Activated T-helper 2 cell treated with anti-CD3 and anti-CD28 coated beads, Interferon-gamma antibody, Interleukin-2, Interleukin-4, amounts not matched to agents 10 μg/mL and 5 μg/mL and 100 μg/mL, durations not matched to agents 14 hours and 24 hours and 36 hours (primary cell): ENCODE data around the gene FOXN1. TPM values are rescaled to one million over a fixed set of nuclear protein-coding genes. Genes with fewer than 3 reads are reported as not detected.
A peak's percentile ranks its signal among the peaks of the same experiment; 100 is the strongest.

Experiments used
- DNase-seq: peaks from one replicate; pipeline ENCODE4 v3.0.0; 2021; ENCODE audit warnings: low spot score
- H3K27ac Mint-ChIP-seq: one replicate; pipeline ENCODE4 v1.8.0; 2021; ENCODE audit warnings: mixed read lengths
- H3K27me3 Mint-ChIP-seq: one replicate; pipeline ENCODE4 v1.8.0; 2021; ENCODE audit warnings: low read depth, mixed read lengths
- H3K36me3 Mint-ChIP-seq: one replicate; pipeline ENCODE4 v1.8.0; 2021; ENCODE audit warnings: low read depth, mixed read lengths
- H3K4me1 Mint-ChIP-seq: one replicate; pipeline ENCODE4 v1.8.0; 2021; ENCODE audit warnings: low read depth, mixed read lengths
- H3K4me3 Mint-ChIP-seq: one replicate; pipeline ENCODE4 v1.8.0; 2021; ENCODE audit warnings: low read depth, mild to moderate bottlenecking, moderate library complexity, mixed read lengths
- H3K9me3 Mint-ChIP-seq: one replicate; pipeline ENCODE4 v1.8.0; 2021; ENCODE audit warnings: mixed read lengths
- intact Hi-C: fragments of 100-400 bp; cut with micrococcal nuclease; formaldehyde crosslinking; loops from one replicate; pipeline ENCODE4 v1.15.1; 2023
- total RNA-seq: library from RNA; stranded (reverse); gene quantifications from 2 replicates; pipeline ENCODE4 v1.2.3, GENCODE V29; 2022

The FOXN1 gene
- total RNA-seq, 1 donor from 2014 or later, result not detected

DNA sequence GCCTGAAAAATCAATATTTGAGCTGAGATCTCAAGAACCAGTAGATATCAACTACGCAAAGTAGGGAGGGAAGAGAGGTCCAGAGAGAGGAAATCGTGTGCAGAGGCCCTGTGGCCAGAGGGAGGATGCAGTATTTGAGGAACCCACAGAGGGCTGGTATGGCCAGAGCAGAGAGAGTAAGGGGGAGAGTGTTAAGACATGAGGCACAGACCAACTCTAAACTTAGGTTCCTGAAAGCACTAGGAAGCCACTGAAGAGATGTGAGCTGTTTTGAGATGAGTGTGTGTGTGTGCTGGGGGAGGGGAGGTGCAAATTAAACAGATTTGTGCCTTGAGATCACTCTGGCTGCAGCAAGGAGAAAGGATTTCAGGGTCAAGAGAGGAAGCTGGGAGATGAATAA is 21.9 kb upstream of the FOXN1 start:
- intact Hi-C loops, result no loop called here
- H3K4me3 Mint-ChIP-seq, result no peak overlapping the region
- H3K36me3 Mint-ChIP-seq, result no peaks in the 10 kb centered on the region
- no peaks in the 10 kb centered on the region for H3K9me3 Mint-ChIP-seq
- H3K27me3 Mint-ChIP-seq, result peaks cover 1% of the 10 kb centered on the region
- no peak for DNase-seq
- H3K27ac Mint-ChIP-seq, result no peak overlapping the region
- peaks cover 11% of the 10 kb centered on the region for H3K4me1 Mint-ChIP-seq

DNA sequence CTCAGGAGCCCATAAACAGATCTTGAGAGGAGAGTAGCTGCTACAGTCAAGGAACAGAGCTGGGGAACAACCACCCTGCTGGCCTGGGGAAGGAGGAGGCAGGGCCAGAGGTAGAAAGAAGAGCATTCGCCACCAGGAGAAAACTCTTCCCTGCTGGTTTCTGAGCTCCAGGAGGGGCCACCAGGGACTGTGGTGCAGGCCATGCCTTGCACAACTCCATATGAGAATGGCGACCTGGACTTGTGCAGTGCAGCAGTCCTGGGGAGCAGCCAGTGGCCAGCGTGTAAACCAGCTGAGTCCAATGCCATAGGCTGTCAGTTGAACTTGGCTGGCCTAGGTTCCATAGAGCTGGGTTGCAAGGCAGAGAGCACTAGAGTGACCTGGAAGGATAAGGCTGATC is 21.1 kb upstream of the FOXN1 start:
- DNase-seq, result no peak

DNA sequence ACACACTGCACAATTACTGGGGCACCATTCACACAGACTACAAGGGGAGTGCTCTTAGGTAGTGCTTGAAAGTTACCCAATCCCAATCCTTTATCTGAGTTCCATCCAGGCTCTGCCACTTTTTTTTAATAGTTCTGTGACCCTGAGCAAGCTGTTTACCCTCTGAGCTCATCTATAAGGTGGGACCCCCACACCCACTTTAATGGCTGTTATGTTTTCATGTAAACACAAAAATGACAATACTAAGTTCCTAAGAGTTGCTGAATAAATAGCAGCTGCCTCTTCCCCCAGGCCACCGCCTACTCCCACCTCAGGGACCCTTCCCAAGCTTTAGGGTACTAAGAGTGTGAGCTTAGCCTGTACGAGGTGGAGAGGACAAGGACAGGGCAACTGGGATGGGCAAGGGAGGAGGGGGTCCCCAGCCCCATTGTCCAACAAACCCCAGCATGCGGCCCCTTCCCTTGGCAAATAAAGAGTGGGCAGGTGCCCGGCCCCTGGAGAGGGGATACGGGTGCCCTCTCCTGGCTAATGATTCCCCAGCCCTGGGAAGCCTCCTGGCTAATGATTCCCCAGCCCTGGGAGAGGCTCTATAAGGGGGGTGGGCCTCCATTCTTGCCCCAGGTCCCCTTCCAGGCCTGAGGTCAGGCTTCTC is 18.1 kb upstream of the FOXN1 start:
- H3K4me1 Mint-ChIP-seq, result peaks cover 11% of the 10 kb centered on the region
- peaks cover 5% of the 10 kb centered on the region for H3K27me3 Mint-ChIP-seq
- no peak overlapping the region for H3K27ac Mint-ChIP-seq
- DNase-seq, result no peak
- no peaks in the 10 kb centered on the region for H3K9me3 Mint-ChIP-seq
- intact Hi-C loops, result no loop called here
- no peaks in the 10 kb centered on the region for H3K36me3 Mint-ChIP-seq
- H3K4me3 Mint-ChIP-seq, result no peak overlapping the region

More for the DNA sequence above, 21.1 kb upstream of the FOXN1 start:
- intact Hi-C loops, result no loop called here
- no peak overlapping the region for H3K4me3 Mint-ChIP-seq
- H3K9me3 Mint-ChIP-seq, result no peaks in the 10 kb centered on the region
- peaks cover 11% of the 10 kb centered on the region for H3K4me1 Mint-ChIP-seq
- peaks cover 1% of the 10 kb centered on the region for H3K27me3 Mint-ChIP-seq
- H3K27ac Mint-ChIP-seq, result no peak overlapping the region
- H3K36me3 Mint-ChIP-seq, result no peaks in the 10 kb centered on the region

DNA sequence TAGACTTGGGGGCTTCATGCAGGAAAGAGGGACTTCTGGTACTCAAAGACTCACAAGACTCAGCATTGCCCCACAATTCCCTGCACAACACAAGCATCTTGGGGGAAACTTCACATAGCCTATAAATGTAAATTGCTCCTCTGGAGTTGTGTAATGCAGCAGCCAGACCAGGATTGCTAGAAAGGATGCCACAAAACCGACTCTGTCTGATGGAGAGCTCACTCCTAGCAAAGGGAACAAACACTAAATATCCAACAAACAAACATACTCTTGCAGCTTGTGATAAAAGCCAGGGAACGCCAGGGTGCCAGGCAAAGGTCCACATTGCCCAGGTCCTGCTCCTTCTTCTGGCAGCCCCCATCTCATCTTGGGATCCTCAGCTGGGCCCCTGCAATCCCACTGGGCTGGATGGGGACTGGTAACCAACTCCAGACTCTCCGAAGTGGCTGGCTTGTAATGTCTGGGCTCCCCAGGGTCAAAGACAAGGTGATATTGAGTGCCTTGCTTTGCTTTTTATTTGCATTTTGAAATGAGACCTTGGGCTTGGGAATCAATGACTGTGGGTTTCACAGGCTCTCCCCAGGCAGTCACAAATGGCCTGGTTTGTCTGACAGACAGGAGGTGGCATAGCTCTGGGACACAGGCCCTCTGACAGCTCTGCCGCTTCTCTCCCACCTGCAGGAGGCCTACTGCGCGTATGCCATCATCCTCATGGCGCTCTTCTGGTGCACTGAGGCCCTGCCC is 17.4 kb upstream of the FOXN1 start:
- H3K9me3 Mint-ChIP-seq, result no peaks in the 10 kb centered on the region
- H3K36me3 Mint-ChIP-seq, result no peaks in the 10 kb centered on the region
- H3K4me1 Mint-ChIP-seq, result peaks cover 11% of the 10 kb centered on the region
- H3K4me3 Mint-ChIP-seq, result no peak overlapping the region
- no peak overlapping the region for H3K27ac Mint-ChIP-seq
- no peak for DNase-seq
- intact Hi-C loops, result no loop called here
- H3K27me3 Mint-ChIP-seq, result peaks cover 6% of the 10 kb centered on the region

- H3K27me3 Mint-ChIP-seq, result peaks cover 6% of the 10 kb centered on the region
- H3K36me3 Mint-ChIP-seq, result no peaks in the 10 kb centered on the region
- H3K4me1 Mint-ChIP-seq, result no peaks in the 10 kb centered on the region
- no peak overlapping the region for H3K4me3 Mint-ChIP-seq
- no peak overlapping the region for H3K27ac Mint-ChIP-seq
- intact Hi-C loops, result loop anchor here (10.0 kb wide), 1 partner anchor 124 kb away; the partner anchor contains the start of gene RSKR
- no peaks in the 10 kb centered on the region for H3K9me3 Mint-ChIP-seq
- no peak for DNase-seq
These were observed 14.9 kb upstream of the FOXN1 start for GRCh38 chr17:28491286-28491685.

GRCh38 chr17:28491860-28492259 is 14.3 kb upstream of the FOXN1 start:
- H3K4me3 Mint-ChIP-seq, result no peak overlapping the region
- no peaks in the 10 kb centered on the region for H3K36me3 Mint-ChIP-seq
- no peak overlapping the region for H3K27ac Mint-ChIP-seq
- no peaks in the 10 kb centered on the region for H3K9me3 Mint-ChIP-seq
- no peak for DNase-seq
- no peaks in the 10 kb centered on the region for H3K4me1 Mint-ChIP-seq
- H3K27me3 Mint-ChIP-seq, result peaks cover 6% of the 10 kb centered on the region
- intact Hi-C loops, result loop anchor here (10.0 kb wide), 1 partner anchor 123 kb away; the partner anchor contains the start of gene RSKR

GRCh38 chr17:28492352-28493310 is 13.5 kb upstream of the FOXN1 start:
- H3K9me3 Mint-ChIP-seq, result no peaks in the 10 kb centered on the region
- no peaks in the 10 kb centered on the region for H3K4me1 Mint-ChIP-seq
- intact Hi-C loops, result loop anchor here (10.0 kb wide), 1 partner anchor 122 kb away; the partner anchor contains the start of gene RSKR
- H3K36me3 Mint-ChIP-seq, result no peaks in the 10 kb centered on the region
- H3K4me3 Mint-ChIP-seq, result no peak overlapping the region
- H3K27me3 Mint-ChIP-seq, result peaks cover 6% of the 10 kb centered on the region
- no peak for DNase-seq
- no peak overlapping the region for H3K27ac Mint-ChIP-seq

DNA sequence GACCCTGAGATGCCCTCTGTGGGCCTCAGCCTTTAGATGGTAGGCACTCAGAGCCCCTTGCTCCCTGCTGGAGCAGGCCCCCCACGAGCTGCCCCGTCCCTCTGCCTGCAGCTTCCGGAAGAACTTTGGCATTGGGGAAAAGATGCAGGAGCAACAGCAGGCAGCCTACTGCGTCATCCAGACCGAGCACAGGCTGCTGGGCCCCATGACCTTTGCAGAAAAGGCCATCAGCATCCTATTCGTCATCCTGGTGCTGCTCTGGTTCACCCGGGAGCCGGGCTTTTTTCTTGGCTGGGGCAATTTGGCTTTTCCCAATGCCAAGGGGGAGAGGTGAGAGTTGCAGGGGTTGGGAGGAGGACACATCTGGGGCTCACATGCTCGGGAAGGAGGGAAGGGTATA is 12.7 kb upstream of the FOXN1 start:
- intact Hi-C loops, result loop anchor here (10.0 kb wide), 1 partner anchor 121 kb away; the partner anchor contains the start of gene RSKR
- Mint-ChIP-seq H3K9me3 (no peaks in the 10 kb centered on the region), H3K4me3 (no peak overlapping the region), H3K36me3 (no peaks in the 10 kb centered on the region), H3K27me3 (peaks cover 6% of the 10 kb centered on the region), H3K27ac (no peak overlapping the region), H3K4me1 (no peaks in the 10 kb centered on the region)
- DNase-seq, result no peak

DNA sequence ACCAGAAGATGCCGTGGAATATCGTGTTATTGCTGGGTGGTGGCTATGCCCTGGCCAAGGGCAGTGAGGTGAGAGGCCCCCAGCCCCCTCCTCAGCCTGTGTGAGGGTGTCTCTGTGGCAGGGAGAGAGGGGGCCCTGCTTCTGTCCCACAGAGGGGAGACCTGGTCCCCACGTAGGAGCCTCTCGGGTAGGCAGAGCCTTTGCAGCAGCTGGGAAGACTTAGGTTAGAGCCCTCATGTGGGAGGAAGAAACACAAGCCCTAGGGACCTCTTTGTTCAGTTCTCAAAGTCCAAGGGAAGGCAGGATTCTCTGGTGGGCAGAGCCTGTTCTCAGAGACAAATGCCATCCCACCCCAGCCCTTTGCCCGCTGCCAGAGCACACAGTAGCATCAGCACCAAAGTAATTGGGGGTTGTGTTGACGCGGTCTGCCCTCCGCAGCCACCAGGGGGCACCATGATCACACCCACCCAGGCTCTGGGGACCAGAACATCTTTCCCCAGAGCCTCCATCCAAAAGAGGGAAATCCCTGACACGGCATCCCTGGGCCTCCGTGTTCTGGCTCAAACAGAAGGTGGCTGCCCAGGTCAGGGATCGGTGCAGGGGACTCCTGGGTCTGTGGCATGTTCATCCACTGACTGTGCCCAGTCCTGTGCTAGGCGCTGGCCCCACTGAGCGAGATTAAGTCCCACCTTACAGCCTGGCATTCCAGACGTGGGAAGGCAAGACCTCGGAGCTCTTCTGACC is 11.5 kb upstream of the FOXN1 start:
- Mint-ChIP-seq H3K27me3 (peaks cover 6% of the 10 kb centered on the region), H3K27ac (no peak overlapping the region), H3K4me3 (no peak overlapping the region), H3K9me3 (no peaks in the 10 kb centered on the region), H3K36me3 (no peaks in the 10 kb centered on the region), H3K4me1 (no peaks in the 10 kb centered on the region)
- intact Hi-C loops, result loop anchor here (1.0 to 10.0 kb wide), 2 partner anchors 46 to 120 kb away; partner anchors contain the start of gene RSKR
- DNase-seq, result peak; percentile 65

DNA sequence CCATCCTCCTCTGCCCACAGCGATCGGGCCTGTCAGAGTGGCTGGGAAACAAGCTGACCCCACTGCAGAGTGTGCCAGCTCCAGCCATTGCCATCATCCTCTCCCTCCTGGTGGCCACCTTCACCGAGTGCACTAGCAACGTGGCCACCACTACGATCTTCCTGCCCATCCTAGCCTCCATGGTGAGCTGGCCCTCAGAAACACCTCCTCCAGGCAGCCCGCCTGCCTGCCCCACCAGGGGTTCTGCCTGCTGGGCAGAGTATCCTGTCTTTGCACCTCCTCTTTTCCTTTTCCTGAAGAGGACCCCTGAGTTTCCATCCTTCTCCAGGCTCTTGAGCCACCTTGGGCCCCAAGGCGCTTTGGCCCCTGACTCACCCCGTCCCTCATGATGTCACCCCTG is 10.5 kb upstream of the FOXN1 start:
- no peaks in the 10 kb centered on the region for H3K36me3 Mint-ChIP-seq
- H3K4me3 Mint-ChIP-seq, result no peak overlapping the region
- H3K4me1 Mint-ChIP-seq, result no peaks in the 10 kb centered on the region
- peaks cover 6% of the 10 kb centered on the region for H3K27me3 Mint-ChIP-seq
- intact Hi-C loops, result loop anchor here (10.0 kb wide), 1 partner anchor 119 kb away; the partner anchor contains the start of gene RSKR
- no peaks in the 10 kb centered on the region for H3K9me3 Mint-ChIP-seq
- no peak overlapping the region for H3K27ac Mint-ChIP-seq
- DNase-seq, result no peak

GRCh38 chr17:28497931-28498330 is 8.2 kb upstream of the FOXN1 start:
- H3K4me1 Mint-ChIP-seq, result no peaks in the 10 kb centered on the region
- peaks cover 1% of the 10 kb centered on the region for H3K27me3 Mint-ChIP-seq
- DNase-seq, result no peak
- intact Hi-C loops, result loop anchor here (10.0 kb wide), 1 partner anchor 117 kb away; the partner anchor contains the start of gene RSKR
- H3K27ac Mint-ChIP-seq, result no peak overlapping the region
- no peak overlapping the region for H3K4me3 Mint-ChIP-seq
- H3K9me3 Mint-ChIP-seq, result no peaks in the 10 kb centered on the region
- no peaks in the 10 kb centered on the region for H3K36me3 Mint-ChIP-seq
